Activated CD4-positive, CD25-positive, alpha-beta regulatory T cell treated with anti-CD3 and anti-CD28 coated beads, Interleukin-2, amount 50 U/mL, for 24 hours (primary cell): Measurements from ENCODE around the gene PRKACG.
A peak's percentile ranks its signal among the peaks of the same experiment; 100 is the strongest.

Source experiments
- ATAC-seq, 2 donors: fragments of 150-1000 bp; cut with Tn5 transposase; one replicate each; pipeline ENCODE4 v1.10.0; 2021; ENCODE audit warnings: mild to moderate bottlenecking in 1 of 2, moderate library complexity in 1 of 2

The PRKACG gene

GRCh38 chr9:68980341-68980914 lies 33.5 kb downstream of the PRKACG start:
- ATAC-seq = no peak

DNA sequence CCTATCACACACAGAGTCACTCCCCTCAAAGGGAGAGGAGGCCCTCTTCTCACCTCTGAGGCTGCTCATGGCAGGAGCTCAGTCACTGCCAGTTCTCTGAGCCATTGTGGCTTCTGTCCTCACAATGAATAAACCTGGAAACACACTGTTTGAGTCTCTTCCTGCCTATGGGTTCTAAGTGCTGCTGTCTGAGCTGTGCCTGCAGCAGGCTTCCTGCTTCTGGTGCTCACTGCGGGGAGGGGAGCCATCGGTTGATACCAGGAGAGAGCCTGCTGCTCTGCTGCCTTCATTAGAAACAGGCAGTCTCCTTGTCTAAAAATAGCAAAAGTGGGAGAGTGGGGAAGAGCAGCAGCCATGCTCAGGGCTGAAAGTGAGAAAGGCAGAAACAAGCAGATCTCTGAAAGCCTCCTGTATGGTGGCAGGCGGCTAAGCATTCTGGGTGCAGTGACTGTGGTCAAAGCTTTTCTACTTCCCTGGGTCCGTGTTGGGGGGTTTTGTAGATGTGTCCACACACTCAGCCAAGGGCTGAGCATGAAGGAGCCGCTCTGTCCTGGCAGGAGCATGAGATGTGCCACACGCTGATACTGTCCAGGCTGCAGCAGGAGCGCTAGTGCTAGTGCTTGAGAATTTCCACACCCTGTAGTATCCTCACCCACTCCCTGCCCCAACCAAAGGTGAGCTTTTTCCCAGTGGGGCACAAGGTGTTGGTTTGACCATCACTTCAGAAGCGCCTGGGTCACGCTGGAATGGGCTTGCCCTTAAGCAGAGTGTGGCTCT lies 34.2 kb downstream of the PRKACG start:
- ATAC-seq = peak; percentile 65 to 67

- no peak for ATAC-seq
Measured at GRCh38 chr9:68978501-68978900, 35.4 kb downstream of the PRKACG start.

GRCh38 chr9:68978066-68978465 lies 35.8 kb downstream of the PRKACG start:
- no peak for ATAC-seq

- ATAC-seq = no peak
Measured at GRCh38 chr9:68975365-68976043, 38.4 kb downstream of the PRKACG start.

- peak in 1 of 2 donors; percentile 4 for ATAC-seq
Measured at GRCh38 chr9:68974901-68975300, 39.0 kb downstream of the PRKACG start.

DNA sequence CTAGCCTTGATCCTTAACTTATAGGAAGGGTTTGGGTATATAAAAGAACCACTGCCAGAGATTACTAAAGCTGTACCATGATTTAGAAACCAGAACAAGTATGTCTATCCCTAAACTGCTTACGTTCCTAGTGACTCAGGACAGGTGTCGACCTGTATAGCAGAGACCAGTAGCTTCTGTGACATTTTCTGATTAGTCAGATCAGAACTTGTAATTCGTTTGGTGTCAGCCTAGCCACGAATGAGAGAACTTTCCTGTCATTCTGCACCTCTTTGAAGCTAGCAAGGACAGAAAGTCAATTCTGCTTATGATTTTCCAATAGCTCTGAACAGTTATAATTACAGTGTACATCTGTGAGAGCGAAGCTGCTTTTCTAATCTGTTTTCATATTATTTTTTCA lies 39.5 kb downstream of the PRKACG start:
- peak; percentile 90 to 94 for ATAC-seq

- ATAC-seq = no peak
Measured at GRCh38 chr9:68973619-68974018, 40.3 kb downstream of the PRKACG start.

- no peak for ATAC-seq
Measured at GRCh38 chr9:68970151-68970550, 43.8 kb downstream of the PRKACG start.

- no peak for ATAC-seq
Measured at GRCh38 chr9:68969538-68969937, 44.4 kb downstream of the PRKACG start.

GRCh38 chr9:68967800-68968199 lies 46.1 kb downstream of the PRKACG start:
- ATAC-seq = no peak

DNA sequence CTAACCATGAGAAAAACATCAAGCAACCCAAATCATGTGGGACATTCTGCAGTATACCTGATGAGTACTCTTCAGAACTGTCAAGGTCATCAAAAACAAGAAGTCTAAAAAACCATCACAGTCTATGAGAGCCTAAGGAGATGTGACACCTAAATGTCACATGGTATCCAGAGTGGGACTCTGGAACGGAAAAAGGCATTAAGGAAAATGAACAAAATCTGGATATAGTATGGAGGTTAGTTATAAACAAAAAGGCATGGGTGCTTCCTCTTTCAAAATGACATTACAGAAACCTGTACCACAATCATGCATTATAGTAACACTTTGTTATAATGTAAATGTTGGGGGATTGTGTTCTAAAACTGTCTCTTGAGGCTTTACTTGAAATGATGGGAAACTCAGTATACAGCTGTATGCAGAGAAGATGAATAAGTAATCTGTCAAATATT lies 47.4 kb downstream of the PRKACG start:
- ATAC-seq = no peak

DNA sequence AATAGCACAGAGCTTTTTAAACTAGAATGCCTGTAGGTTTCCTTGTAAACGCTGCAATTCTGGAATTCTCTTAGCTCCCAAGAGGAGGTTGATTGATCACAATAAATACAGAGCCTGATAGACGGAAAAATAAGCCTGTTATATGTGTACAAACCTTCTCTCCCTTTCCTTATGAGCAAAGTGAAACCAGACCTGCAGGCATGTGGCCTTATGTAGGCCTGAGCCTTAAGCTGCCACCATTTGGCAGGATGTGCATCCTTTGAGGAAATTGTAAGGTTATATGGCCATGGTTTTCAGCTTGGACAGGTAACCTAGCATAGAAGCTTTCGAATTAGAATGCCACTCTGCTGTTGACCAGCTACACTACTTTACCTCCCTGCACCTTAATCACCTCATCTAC lies 49.1 kb downstream of the PRKACG start:
- no peak for ATAC-seq

- ATAC-seq = no peak
Measured at GRCh38 chr9:68964102-68964541, 49.8 kb downstream of the PRKACG start.

DNA sequence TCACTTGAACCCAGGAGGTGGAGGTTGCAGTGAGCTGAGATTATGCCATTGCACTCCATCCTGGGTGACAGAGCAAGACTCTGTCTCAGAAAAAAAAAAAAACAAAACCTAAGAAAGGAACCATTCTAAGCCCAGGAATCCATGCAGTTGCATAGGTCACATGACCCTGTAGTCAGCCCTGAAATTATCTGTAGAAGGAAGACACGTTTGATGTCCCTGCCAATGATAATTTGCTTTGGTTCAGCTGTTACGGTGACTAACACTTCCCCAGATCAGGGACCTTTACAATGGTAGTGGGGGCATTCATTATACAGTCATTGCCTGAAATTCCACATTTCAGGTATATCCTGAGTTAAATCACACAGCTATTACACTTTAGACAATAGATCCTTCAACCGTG lies 50.5 kb downstream of the PRKACG start:
- no peak for ATAC-seq
